Neural progenitor cell (in vitro differentiated cells): Measurements from ENCODE around the gene CCDC91. TPM values are rescaled to one million over a fixed set of nuclear protein-coding genes. Genes with fewer than 3 reads are reported as not detected.

Source experiments
- DNase-seq: peaks from one replicate; pipeline ENCODE4 v3.0.0-alpha.2; 2016; ENCODE audit warnings: low spot score
- H2AFZ ChIP-seq: fragments of 200-600 bp; sonication (generic); replicated peaks from 2 replicates; pipeline ENCODE4 v1.6.1; 2016; ENCODE audit warnings: antibody characterized with exemption
- H3F3A ChIP-seq: fragments of 200-600 bp; sonication (generic); 2 replicates; pipeline ENCODE4 v1.6.1; 2016; ENCODE audit warnings: antibody characterized with exemption, low read depth
- H3K27ac ChIP-seq: fragments of 200-600 bp; sonication (generic); 2 replicates; pipeline ENCODE4 v1.5.1; 2016; ENCODE audit warnings: mild to moderate bottlenecking
- H3K27me3 ChIP-seq: fragments of 200-600 bp; sonication (generic); 2 replicates; pipeline ENCODE4 v1.6.1; 2016; ENCODE audit warnings: mild to moderate bottlenecking, moderate library complexity
- H3K36me3 ChIP-seq: fragments of 200-600 bp; sonication (generic); 2 replicates; pipeline ENCODE4 v1.5.1; 2016
- H3K4me1 ChIP-seq: fragments of 200-600 bp; sonication (generic); 2 replicates; pipeline ENCODE4 v1.6.1; 2016; ENCODE audit warnings: mixed run types
- H3K4me2 ChIP-seq: fragments of 200-600 bp; sonication (generic); 2 replicates; pipeline ENCODE4 v1.6.1; 2016
- H3K4me3 ChIP-seq: fragments of 200-600 bp; sonication (generic); 2 replicates; pipeline ENCODE4 v1.5.1; 2016
- H3K79me2 ChIP-seq: fragments of 200-600 bp; sonication (generic); 2 replicates; pipeline ENCODE4 v1.6.1; 2016; ENCODE audit warnings: low read depth
- H3K9ac ChIP-seq: fragments of 200-600 bp; sonication (generic); 2 replicates; pipeline ENCODE4 v1.6.1; 2016
- H3K9me3 ChIP-seq: fragments of 200-600 bp; sonication (generic); 2 replicates; pipeline ENCODE4 v1.5.1; 2016; ENCODE audit warnings: low read depth
- H4K20me1 ChIP-seq: fragments of 200-600 bp; sonication (generic); 2 replicates; pipeline ENCODE4 v1.6.1; 2016; ENCODE audit warnings: low read depth
- H3K27ac Mint-ChIP-seq: 3 replicates; pipeline ENCODE4 v1.8.0; 2021; ENCODE audit warnings: mixed read lengths
- H3K27me3 Mint-ChIP-seq: 2 replicates; pipeline ENCODE4 v1.8.0; 2022; ENCODE audit warnings: low read depth, mild to moderate bottlenecking, inconsistent platforms, moderate library complexity, mixed read lengths; ENCODE audit not compliant: insufficient read depth
- H3K36me3 Mint-ChIP-seq: 3 replicates; pipeline ENCODE4 v1.8.0; 2021; ENCODE audit warnings: mixed read lengths
- H3K4me1 Mint-ChIP-seq: 3 replicates; pipeline ENCODE4 v1.8.0; 2021; ENCODE audit warnings: mixed read lengths
- H3K4me3 Mint-ChIP-seq: 3 replicates; pipeline ENCODE4 v1.8.0; 2021; ENCODE audit warnings: mild to moderate bottlenecking, moderate library complexity, mixed read lengths
- H3K9me3 Mint-ChIP-seq: 3 replicates; pipeline ENCODE4 v1.8.0; 2020; ENCODE audit warnings: mixed read lengths
- EZH2 ChIP-seq: fragments of 200-600 bp; sonication (generic); IDR thresholded peaks from 2 replicates; pipeline ENCODE4 v1.6.1; 2017; ENCODE audit warnings: antibody characterized with exemption, mild to moderate bottlenecking, moderate library complexity
- EZH2phosphoT487 ChIP-seq: fragments of 200-600 bp; sonication (generic); IDR thresholded peaks from 2 replicates; pipeline ENCODE4 v1.6.1; 2017; ENCODE audit warnings: antibody characterized with exemption
- total RNA-seq: library from RNA; depleted of rRNA; stranded (reverse); fragments of >200 nt; gene quantifications from 2 replicates; pipeline ENCODE4 v1.2.3, GENCODE V29; 2015; ENCODE audit warnings: low replicate concordance
- TF ChIP-seq, protein P1 (sequence below): fragments of 200-600 bp; sonication (generic); IDR thresholded peaks from 2 replicates; pipeline ENCODE4 v1.5.1; 2017; ENCODE audit warnings: antibody characterized with exemption, mild to moderate bottlenecking

Gene CCDC91
- total RNA-seq, 1 donor from 2014 or later: 35.8 TPM

DNA sequence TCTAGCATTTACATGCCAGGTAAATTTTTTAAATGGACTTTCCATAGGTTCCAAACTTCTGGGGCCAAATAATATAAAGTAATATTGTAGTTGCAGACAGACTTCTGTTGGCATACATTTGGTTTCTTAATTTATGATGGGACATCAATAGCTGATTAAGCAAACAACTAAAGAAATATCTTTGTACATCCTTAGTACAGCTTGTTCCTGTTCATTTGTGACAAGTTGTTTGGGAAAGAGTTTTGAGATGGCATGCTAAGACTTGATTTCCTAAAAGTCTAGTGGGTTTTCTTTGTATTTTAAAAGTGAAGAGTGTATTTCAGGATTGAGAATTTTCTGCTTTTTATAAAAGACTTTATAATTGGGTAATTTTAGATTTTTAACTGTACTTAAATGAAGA lies 41.0 kb downstream of the CCDC91 start:
- H3K4me3 Mint-ChIP-seq: no peak overlapping the region
- Histone ChIP-seq H3K4me3 (no peak overlapping the region), H3F3A (no peaks in the 10 kb centered on the region), H3K9me3 (no peaks in the 10 kb centered on the region), H2AFZ (no peak overlapping the region), H3K4me1 (no peaks in the 10 kb centered on the region), H3K9ac (no peak overlapping the region), H3K79me2 (peaks cover 12% of the 10 kb centered on the region), H3K36me3 (no peaks in the 10 kb centered on the region), H3K4me2 (no peak overlapping the region), H4K20me1 (no peaks in the 10 kb centered on the region), H3K27me3 (no peaks in the 10 kb centered on the region), H3K27ac (no peak overlapping the region)
- H3K27ac Mint-ChIP-seq: no peak overlapping the region
- H3K9me3 Mint-ChIP-seq: no peaks in the 10 kb centered on the region
- no peak for TF ChIP-seq EZH2phosphoT487
- TF ChIP-seq EZH2: no peak
- TF ChIP-seq, protein P1, sequence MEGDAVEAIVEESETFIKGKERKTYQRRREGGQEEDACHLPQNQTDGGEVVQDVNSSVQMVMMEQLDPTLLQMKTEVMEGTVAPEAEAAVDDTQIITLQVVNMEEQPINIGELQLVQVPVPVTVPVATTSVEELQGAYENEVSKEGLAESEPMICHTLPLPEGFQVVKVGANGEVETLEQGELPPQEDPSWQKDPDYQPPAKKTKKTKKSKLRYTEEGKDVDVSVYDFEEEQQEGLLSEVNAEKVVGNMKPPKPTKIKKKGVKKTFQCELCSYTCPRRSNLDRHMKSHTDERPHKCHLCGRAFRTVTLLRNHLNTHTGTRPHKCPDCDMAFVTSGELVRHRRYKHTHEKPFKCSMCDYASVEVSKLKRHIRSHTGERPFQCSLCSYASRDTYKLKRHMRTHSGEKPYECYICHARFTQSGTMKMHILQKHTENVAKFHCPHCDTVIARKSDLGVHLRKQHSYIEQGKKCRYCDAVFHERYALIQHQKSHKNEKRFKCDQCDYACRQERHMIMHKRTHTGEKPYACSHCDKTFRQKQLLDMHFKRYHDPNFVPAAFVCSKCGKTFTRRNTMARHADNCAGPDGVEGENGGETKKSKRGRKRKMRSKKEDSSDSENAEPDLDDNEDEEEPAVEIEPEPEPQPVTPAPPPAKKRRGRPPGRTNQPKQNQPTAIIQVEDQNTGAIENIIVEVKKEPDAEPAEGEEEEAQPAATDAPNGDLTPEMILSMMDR: no peak
- no peaks in the 10 kb centered on the region for H3K27me3 Mint-ChIP-seq
- no peaks in the 10 kb centered on the region for H3K36me3 Mint-ChIP-seq
- no peak for DNase-seq
- H3K4me1 Mint-ChIP-seq: no peaks in the 10 kb centered on the region

DNA sequence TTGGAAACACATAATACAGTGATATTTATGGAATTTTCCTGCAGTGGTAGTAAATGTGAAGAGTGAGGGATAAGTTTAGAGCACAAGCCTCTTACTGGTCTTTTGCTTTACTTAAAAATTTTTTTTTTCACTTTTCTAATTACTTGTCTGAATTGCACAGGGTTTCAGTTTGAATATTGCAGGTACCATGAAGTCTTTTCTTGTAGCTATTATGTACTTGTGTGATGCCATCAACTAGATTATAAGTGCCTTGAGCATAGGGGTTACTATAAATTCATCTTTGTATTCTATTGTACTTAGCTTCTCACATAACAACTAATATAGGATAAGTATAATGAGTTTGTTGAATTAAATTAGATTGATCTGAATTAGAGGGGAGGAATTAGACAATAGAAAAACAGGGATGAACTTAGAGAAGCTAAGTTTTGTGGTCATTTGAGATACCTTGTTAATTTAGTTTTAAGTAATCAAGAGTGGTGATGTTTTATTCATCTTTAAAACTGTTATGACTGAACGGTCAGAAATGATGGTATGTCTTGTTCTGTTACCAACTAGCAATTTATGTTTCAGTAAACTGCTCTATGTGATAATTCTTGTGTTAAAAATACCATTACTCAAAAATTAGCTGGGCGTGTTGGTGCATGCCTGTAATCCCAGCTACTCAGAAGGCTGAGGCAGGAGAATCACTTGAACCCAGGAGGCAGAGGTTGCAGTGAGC lies 42.1 kb downstream of the CCDC91 start:
- Mint-ChIP-seq H3K4me1 (no peaks in the 10 kb centered on the region), H3K9me3 (no peaks in the 10 kb centered on the region), H3K36me3 (no peaks in the 10 kb centered on the region), H3K4me3 (no peak overlapping the region), H3K27ac (no peak overlapping the region), H3K27me3 (no peaks in the 10 kb centered on the region)
- peaks cover 12% of the 10 kb centered on the region for H3K79me2 ChIP-seq
- no peak overlapping the region for H3K4me2 ChIP-seq
- no peak overlapping the region for H3K4me3 ChIP-seq
- TF ChIP-seq, protein P1: no peak
- no peak for TF ChIP-seq EZH2phosphoT487
- H3K4me1 ChIP-seq: no peaks in the 10 kb centered on the region
- no peak overlapping the region for H3K27ac ChIP-seq
- no peaks in the 10 kb centered on the region for H3K9me3 ChIP-seq
- no peak overlapping the region for H2AFZ ChIP-seq
- no peaks in the 10 kb centered on the region for H3F3A ChIP-seq
- H3K27me3 ChIP-seq: no peaks in the 10 kb centered on the region
- no peaks in the 10 kb centered on the region for H3K36me3 ChIP-seq
- no peak for DNase-seq
- no peak overlapping the region for H3K9ac ChIP-seq
- no peaks in the 10 kb centered on the region for H4K20me1 ChIP-seq

DNA sequence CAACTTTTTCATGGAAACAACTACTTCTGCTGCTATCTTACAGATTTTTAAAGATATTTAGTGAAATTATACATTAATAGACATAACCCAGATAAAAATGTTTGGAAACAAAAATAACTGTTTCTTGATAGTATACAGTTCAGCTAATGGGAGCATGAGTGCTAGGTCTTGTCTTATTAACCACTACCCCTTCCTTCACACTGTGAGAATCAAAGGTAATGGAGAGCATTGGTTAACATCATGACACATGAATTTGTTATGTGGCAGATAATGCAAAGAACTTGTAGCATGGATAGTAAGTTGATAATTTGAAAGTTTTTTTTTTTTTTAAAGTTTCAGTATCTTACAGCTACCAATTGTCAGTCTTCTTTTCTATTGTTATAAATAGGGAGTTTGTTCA lies 44.2 kb downstream of the CCDC91 start:
- Histone ChIP-seq H4K20me1 (no peaks in the 10 kb centered on the region), H3K4me1 (no peaks in the 10 kb centered on the region), H3K36me3 (no peaks in the 10 kb centered on the region), H3K4me2 (no peak overlapping the region), H2AFZ (no peak overlapping the region), H3F3A (no peaks in the 10 kb centered on the region), H3K9me3 (no peaks in the 10 kb centered on the region), H3K79me2 (peaks cover 12% of the 10 kb centered on the region), H3K27me3 (no peaks in the 10 kb centered on the region), H3K9ac (no peak overlapping the region), H3K4me3 (no peak overlapping the region), H3K27ac (no peak overlapping the region)
- Mint-ChIP-seq H3K27me3 (no peaks in the 10 kb centered on the region), H3K27ac (no peak overlapping the region), H3K36me3 (no peaks in the 10 kb centered on the region), H3K9me3 (no peaks in the 10 kb centered on the region), H3K4me3 (no peak overlapping the region), H3K4me1 (no peaks in the 10 kb centered on the region)
- DNase-seq: no peak
- TF ChIP-seq, protein P1: no peak
- TF ChIP-seq EZH2 (no peak), EZH2phosphoT487 (no peak)
